Endothelial cell of umbilical vein (primary cell): ENCODE data around the gene NF1.

ENCODE experiments used
- CTCF ChIP-seq, 2 donors: IDR thresholded peaks; 1 replicate in 1 of 2; 2 replicates in 1 of 2; pipeline ENCODE4 v1.5.1; 2011; ENCODE audit warnings: low read length in 2 of 2, mild to moderate bottlenecking in 2 of 2, moderate library complexity in 2 of 2, control low read depth in 1 of 2, inconsistent platforms in 1 of 2, low read depth in 1 of 2; ENCODE audit not compliant: insufficient read depth in 1 of 2; ENCODE audit errors: extremely low read depth in 1 of 2
- EZH2 ChIP-seq: IDR thresholded peaks from 2 replicates; pipeline ENCODE4 v1.6.1; 2012; ENCODE audit warnings: borderline replicate concordance, low read depth, mild to moderate bottlenecking, moderate library complexity, low read length, inconsistent platforms; ENCODE audit not compliant: severe bottlenecking
- POLR2AphosphoS5 ChIP-seq: IDR thresholded peaks from 2 replicates; pipeline ENCODE4 v1.6.1; 2012; ENCODE audit warnings: low read depth, mild to moderate bottlenecking, control low read depth, low read length, moderate library complexity; ENCODE audit not compliant: insufficient read depth

GRCh38 chr17:31249835-31250141 lies 155.0 kb downstream of the NF1 start:
- TF ChIP-seq CTCF (IDR thresholded peaks at IDR 0.05; ENCODE audit: extremely low read depth in 1 of 2, insufficient read depth in 1 of 2, low read depth in 1 of 2, low read length in 2 of 2): no peak
- TF ChIP-seq EZH2: no peak
- no peak for TF ChIP-seq POLR2AphosphoS5
